B cell (primary cell): ENCODE results near the gene PDE6H. TPM values are rescaled to one million over a fixed set of nuclear protein-coding genes. Genes with fewer than 3 reads are reported as not detected.

Experiments
- ATAC-seq: fragments of 200-7000 bp; cut with Tn5 transposase; one replicate; pipeline ENCODE4 v1.10.0; 2021; ENCODE audit warnings: low read depth, mild to moderate bottlenecking, moderate number of reproducible peaks, moderate library complexity
- CTCF ChIA-PET: fragments of 350-600 bp; sonication (Branson Sonifier 250); formaldehyde crosslinking; loops from one replicate; lab custom pipeline; 2021; ENCODE audit warnings: antibody characterized with exemption, inconsistent platforms; lab: Charles Lee
- POLR2A ChIA-PET: fragments of 350-600 bp; sonication (Branson Sonifier 250); formaldehyde crosslinking; loops from one replicate; lab custom pipeline; 2021; ENCODE audit warnings: antibody characterized with exemption; lab: Charles Lee
- DNase-seq: peaks from one replicate; pipeline ENCODE4 v3.0.0; 2013
- H2AFZ ChIP-seq: 2 replicates; pipeline ENCODE4 v1.6.1; 2012; ENCODE audit warnings: mild to moderate bottlenecking, low read depth, low read length; ENCODE audit not compliant: insufficient read depth, poor library complexity, severe bottlenecking
- H3K27ac ChIP-seq, 2 donors: 1 replicate in 1 of 2; 2 replicates in 1 of 2; pipeline ENCODE4 v1.5.1; 2012 to 2013; ENCODE audit warnings: low read length in 2 of 2, mild to moderate bottlenecking in 2 of 2, moderate library complexity in 1 of 2
- H3K27me3 ChIP-seq, 4 experiments: fragments of 200-600 bp in 1 of 4; sonication (generic) in 1 of 4; replicated peaks in 1 of 4; 1 replicate in 2 of 4; 2 replicates in 2 of 4; pipeline versions ENCODE4 v1.6.1 to v1.7.0; 2013 to 2016; ENCODE audit warnings: low read length in 3 of 4, mild to moderate bottlenecking in 2 of 4, mixed read lengths in 1 of 4, moderate library complexity in 1 of 4; ENCODE audit not compliant: insufficient read depth in 4 of 4, control insufficient read depth in 3 of 4; ENCODE audit errors: control extremely low read depth in 1 of 4
- H3K36me3 ChIP-seq, 2 experiments: replicated peaks in 1 of 2; 1 replicate in 1 of 2; 2 replicates in 1 of 2; pipeline versions ENCODE4 v1.6.1 to v1.7.1; 2013; ENCODE audit warnings: low read length in 1 of 2; ENCODE audit not compliant: insufficient read depth in 2 of 2, control insufficient read depth in 1 of 2; ENCODE audit errors: control extremely low read depth in 1 of 2, extremely low read depth in 1 of 2
- H3K4me1 ChIP-seq, 2 donors: fragments of 200-600 bp in 1 of 2; sonication (generic) in 1 of 2; 1 replicate in 1 of 2; 2 replicates in 1 of 2; pipeline versions ENCODE4 v1.5.1 to v1.6.1; 2013 to 2017; ENCODE audit warnings: low read length in 2 of 2; ENCODE audit not compliant: control insufficient read depth in 2 of 2, insufficient read depth in 2 of 2
- H3K4me2 ChIP-seq: replicated peaks from 2 replicates; pipeline ENCODE3; 2012; ENCODE audit warnings: mild to moderate bottlenecking, low read depth, low read length; ENCODE audit not compliant: poor library complexity, severe bottlenecking
- H3K4me3 ChIP-seq, 5 experiments: fragments of 200-600 bp in 1 of 5; sonication (generic) in 1 of 5; 1 replicate in 3 of 5; 2 replicates in 2 of 5; pipeline versions ENCODE4 v1.5.1 to v1.7.0; 2011 to 2016; ENCODE audit warnings: low read length in 4 of 5, mild to moderate bottlenecking in 4 of 5, low read depth in 2 of 5, control low read depth in 1 of 5, moderate library complexity in 1 of 5; ENCODE audit not compliant: insufficient read depth in 1 of 5; ENCODE audit errors: control extremely low read depth in 1 of 5, extremely low read depth in 1 of 5
- H3K79me2 ChIP-seq: fragments of 200-600 bp; sonication (generic); one replicate; pipeline ENCODE4 v1.6.0; 2016; ENCODE audit warnings: low read length; ENCODE audit not compliant: control insufficient read depth, insufficient read depth
- H3K9ac ChIP-seq: fragments of 200-600 bp; sonication (generic); 2 replicates; pipeline ENCODE4 v1.6.1; 2017; ENCODE audit warnings: mild to moderate bottlenecking, low read length, moderate library complexity
- H3K9me3 ChIP-seq, 3 donors: one replicate each; pipeline versions ENCODE4 v1.6.1 to v1.7.1; 2013; ENCODE audit warnings: low read length in 2 of 3; ENCODE audit not compliant: control insufficient read depth in 2 of 3, insufficient read depth in 1 of 3; ENCODE audit errors: control extremely low read depth in 1 of 3
- H4K20me1 ChIP-seq: 2 replicates; pipeline ENCODE4 v1.6.0; 2012; ENCODE audit warnings: mild to moderate bottlenecking, low read length; ENCODE audit not compliant: insufficient read depth, control insufficient read depth, poor library complexity, severe bottlenecking
- H3K27ac Mint-ChIP-seq: one replicate; pipeline ENCODE4 v1.8.0; 2021; ENCODE audit warnings: mixed read lengths
- H3K27me3 Mint-ChIP-seq: one replicate; pipeline ENCODE4 v1.8.0; 2021; ENCODE audit warnings: mixed read lengths
- H3K4me1 Mint-ChIP-seq: one replicate; pipeline ENCODE4 v1.8.0; 2021; ENCODE audit warnings: mixed read lengths
- H3K4me3 Mint-ChIP-seq: one replicate; pipeline ENCODE4 v1.8.0; 2021; ENCODE audit warnings: mixed read lengths
- H3K9me3 Mint-ChIP-seq: one replicate; pipeline ENCODE4 v1.8.0; 2022; ENCODE audit warnings: mixed read lengths; ENCODE audit not compliant: insufficient read depth
- EZH2 ChIP-seq: IDR thresholded peaks from 2 replicates; pipeline ENCODE4 v1.6.1; 2012; ENCODE audit warnings: borderline replicate concordance, low read depth, mild to moderate bottlenecking, moderate library complexity, low read length; ENCODE audit not compliant: insufficient read depth, poor library complexity, severe bottlenecking
- WGBS: methylation state at CpG from one replicate; pipeline ENCODE4 v1.1.5; 2013; ENCODE audit warnings: missing lambda C conversion rate; ENCODE audit not compliant: insufficient coverage; 5-methylcytosine and 5-hydroxymethylcytosine counted together
- intact Hi-C: fragments of 100-400 bp; cut with micrococcal nuclease; formaldehyde crosslinking; loops from one replicate; pipeline ENCODE4 v1.10.0; 2022
- polyA plus RNA-seq: library from polyadenylated mRNA; depleted of rRNA; stranded (reverse); fragments of >200 nt; gene quantifications from 2 replicates; pipeline ENCODE4 v1.2.3, GENCODE V29; 2012
- total RNA-seq, 2 donors: library from RNA; stranded (reverse); fragments of 120-200 nt in 1 of 2; gene quantifications; 1 replicate in 1 of 2; 2 replicates in 1 of 2; pipeline versions ENCODE4 v1.2.3 to v1.2.4, GENCODE V29; 2013 to 2022
- TF ChIP-seq, protein P1 (sequence below): fragments of 200-600 bp; IDR thresholded peaks from one replicate; pipeline ENCODE4 v1.8.0; 2022; ENCODE audit warnings: antibody characterized with exemption, mild to moderate bottlenecking

PDE6H gene
- total and polyA plus RNA-seq, 2 donors (not counting 1 experiment from before 2014, with no cell fraction given) = not detected

DNA sequence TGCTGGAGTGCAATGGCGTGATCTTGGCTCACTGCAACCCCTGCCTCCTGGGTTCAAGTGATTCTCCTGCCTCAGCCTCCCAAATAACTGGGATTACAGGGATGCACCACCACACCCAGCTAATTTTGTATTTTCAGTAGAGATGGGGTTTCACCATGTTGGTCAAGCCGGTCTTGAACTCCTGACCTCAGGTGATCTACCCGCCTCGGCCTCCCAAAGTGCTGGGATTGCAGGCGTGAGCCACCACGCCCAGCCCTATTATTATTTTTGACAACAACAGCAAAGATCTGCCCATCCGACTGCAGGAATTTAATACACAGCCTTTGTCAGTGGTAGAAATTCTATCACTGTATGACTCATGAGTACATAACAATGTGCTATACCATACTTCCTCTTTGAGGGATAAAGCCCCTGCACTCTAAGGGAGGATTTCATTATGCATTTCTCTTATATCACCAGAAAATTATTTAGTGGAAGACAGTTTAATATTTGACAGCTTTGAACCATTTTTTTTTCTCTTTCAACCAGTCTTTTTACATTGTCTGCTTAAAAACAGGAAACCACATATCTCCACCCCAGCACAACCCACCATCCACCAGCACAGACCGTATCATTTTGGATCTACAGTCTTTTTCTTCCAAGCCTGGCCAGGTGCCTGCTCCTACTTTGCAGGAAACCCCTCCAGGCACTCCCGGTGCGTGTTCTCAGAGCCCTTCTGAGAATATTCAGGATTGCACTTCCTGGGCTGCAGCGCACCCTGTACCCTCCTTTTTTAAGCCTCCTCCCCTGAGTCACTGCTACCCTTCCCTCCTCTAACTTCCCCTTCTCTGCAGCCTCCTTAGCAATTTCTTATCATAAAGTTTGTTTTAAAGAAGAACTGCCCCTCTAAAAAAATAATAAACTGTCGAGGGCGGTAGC is 12.0 kb upstream of the PDE6H start:
- peak overlapping the region; percentile 66 for H2AFZ ChIP-seq
- H3K4me3 ChIP-seq = peak overlapping the region; percentile 65 to 99 (median 84)
- peak overlapping the region; percentile 68 to 94 for H3K27ac ChIP-seq
- no peaks in the 10 kb centered on the region for H3K27me3 ChIP-seq
- H3K9me3 Mint-ChIP-seq = no peaks in the 10 kb centered on the region
- H3K9ac ChIP-seq = peak overlapping the region; percentile 77
- peaks cover 45 to 55% of the 10 kb centered on the region in 2 donors for H3K4me1 ChIP-seq
- POLR2A ChIA-PET = interaction anchor here (0.6 to 1.6 kb wide), 4 partner anchors 13 to 226 kb away, joined by 3 to 5 read pairs (median 3); a partner anchor contains a TSS
- ATAC-seq = peak; percentile 64
- intact Hi-C loops = loop anchor here (1.0 to 2.0 kb wide), 7 partner anchors 9 to 804 kb away; partner anchors contain the start of genes C12orf60 and WBP11
- H4K20me1 ChIP-seq = peaks cover 42% of the 10 kb centered on the region
- peak overlapping the region; percentile 82 for H3K4me2 ChIP-seq
- WGBS = 2% methylated on average over 12 of the region's 13 CpGs
- no peaks in the 10 kb centered on the region for H3K9me3 ChIP-seq
- no peak for TF ChIP-seq EZH2
- TF ChIP-seq, protein P1, sequence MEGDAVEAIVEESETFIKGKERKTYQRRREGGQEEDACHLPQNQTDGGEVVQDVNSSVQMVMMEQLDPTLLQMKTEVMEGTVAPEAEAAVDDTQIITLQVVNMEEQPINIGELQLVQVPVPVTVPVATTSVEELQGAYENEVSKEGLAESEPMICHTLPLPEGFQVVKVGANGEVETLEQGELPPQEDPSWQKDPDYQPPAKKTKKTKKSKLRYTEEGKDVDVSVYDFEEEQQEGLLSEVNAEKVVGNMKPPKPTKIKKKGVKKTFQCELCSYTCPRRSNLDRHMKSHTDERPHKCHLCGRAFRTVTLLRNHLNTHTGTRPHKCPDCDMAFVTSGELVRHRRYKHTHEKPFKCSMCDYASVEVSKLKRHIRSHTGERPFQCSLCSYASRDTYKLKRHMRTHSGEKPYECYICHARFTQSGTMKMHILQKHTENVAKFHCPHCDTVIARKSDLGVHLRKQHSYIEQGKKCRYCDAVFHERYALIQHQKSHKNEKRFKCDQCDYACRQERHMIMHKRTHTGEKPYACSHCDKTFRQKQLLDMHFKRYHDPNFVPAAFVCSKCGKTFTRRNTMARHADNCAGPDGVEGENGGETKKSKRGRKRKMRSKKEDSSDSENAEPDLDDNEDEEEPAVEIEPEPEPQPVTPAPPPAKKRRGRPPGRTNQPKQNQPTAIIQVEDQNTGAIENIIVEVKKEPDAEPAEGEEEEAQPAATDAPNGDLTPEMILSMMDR = no peak
- peaks cover 73% of the 10 kb centered on the region for H3K79me2 ChIP-seq
- no peaks in the 10 kb centered on the region for H3K27me3 Mint-ChIP-seq
- H3K4me3 Mint-ChIP-seq = peak overlapping the region; percentile 97
- CTCF ChIA-PET = interaction anchor here (1.8 to 2.6 kb wide), 2 partner anchors 34 kb away, joined by 12 to 13 read pairs; no protein-coding TSS in a partner anchor
- H3K36me3 ChIP-seq = peaks cover 4 to 31% of the 10 kb centered on the region in 2 experiments
- H3K4me1 Mint-ChIP-seq = peaks cover 72% of the 10 kb centered on the region
- H3K27ac Mint-ChIP-seq = peak overlapping the region; percentile 98
- no peak for DNase-seq
